Esophagus squamous epithelium (tissue), 5 donors: ENCODE data around the gene PEX11G. TPM values are rescaled to one million over a fixed set of nuclear protein-coding genes. Genes with fewer than 3 reads are reported as not detected.

Source experiments
- DNase-seq: peaks from one replicate; lab custom pipeline; 2025; lab: John Stamatoyannopoulos, UW
- H3K27ac ChIP-seq, 4 donors: fragments of 200-600 bp; sonication (generic); one replicate each; pipeline ENCODE4 v1.5.1; 2016 to 2019; ENCODE audit warnings: mild to moderate bottlenecking in 1 of 4
- H3K27me3 ChIP-seq, 4 donors: fragments of 200-600 bp; sonication (generic); 1 replicate in 3 of 4; 2 replicates in 1 of 4; pipeline versions ENCODE4 v1.5.1 to v1.6.0; 2017 to 2021; ENCODE audit warnings: antibody characterized with exemption in 1 of 4
- H3K36me3 ChIP-seq, 3 donors: fragments of 200-600 bp; sonication (generic); one replicate each; pipeline ENCODE4 v1.5.1; 2016 to 2019
- H3K4me1 ChIP-seq, 3 donors: fragments of 200-600 bp; sonication (generic); one replicate each; pipeline ENCODE4 v1.5.1; 2017 to 2019
- H3K4me3 ChIP-seq, 4 donors: fragments of 200-600 bp; sonication (generic); 1 replicate in 3 of 4; 2 replicates in 1 of 4; pipeline ENCODE4 v1.5.1; 2016 to 2019; ENCODE audit warnings: mild to moderate bottlenecking in 2 of 4, moderate library complexity in 1 of 4
- H3K9me3 ChIP-seq, 3 donors: fragments of 200-600 bp; sonication (generic); one replicate each; pipeline ENCODE4 v1.5.1; 2016 to 2019
- CTCF ChIP-seq, 6 experiments: fragments of 450-650 bp in 4 of 6; fragments of 200-600 bp in 2 of 6; sonication (generic) in 2 of 6; IDR thresholded peaks; one replicate each; pipeline ENCODE4 v1.5.1; 2016 to 2019; ENCODE audit warnings: antibody characterized with exemption in 6 of 6, mild to moderate bottlenecking in 4 of 6, moderate library complexity in 4 of 6
- POLR2A ChIP-seq, 4 donors: fragments of 450-650 bp; IDR thresholded peaks; one replicate each; pipeline ENCODE4 v1.6.1; 2017; ENCODE audit warnings: antibody characterized with exemption in 4 of 4, mild to moderate bottlenecking in 4 of 4, moderate library complexity in 3 of 4
- WGBS, 2 donors: methylation state at CpG; one replicate each; pipeline ENCODE4 v1.1.5; 2018; 5-methylcytosine and 5-hydroxymethylcytosine counted together
- intact Hi-C: fragments of 100-400 bp; cut with DNase I; formaldehyde crosslinking; loops from one replicate; pipeline ENCODE4 v1.15.0; 2022
- total RNA-seq, 4 donors: library from RNA; depleted of rRNA; stranded (reverse); fragments of >200 nt; gene quantifications; one replicate each; pipeline ENCODE4 v1.1.0, GENCODE V29; 2016
- donor health status: DM: yes; HTN: yes; CAD: no.

Gene PEX11G
- total RNA-seq, 4 donors from 2014 or later = 1.1 to 6.7 (median 4.1) TPM

DNA sequence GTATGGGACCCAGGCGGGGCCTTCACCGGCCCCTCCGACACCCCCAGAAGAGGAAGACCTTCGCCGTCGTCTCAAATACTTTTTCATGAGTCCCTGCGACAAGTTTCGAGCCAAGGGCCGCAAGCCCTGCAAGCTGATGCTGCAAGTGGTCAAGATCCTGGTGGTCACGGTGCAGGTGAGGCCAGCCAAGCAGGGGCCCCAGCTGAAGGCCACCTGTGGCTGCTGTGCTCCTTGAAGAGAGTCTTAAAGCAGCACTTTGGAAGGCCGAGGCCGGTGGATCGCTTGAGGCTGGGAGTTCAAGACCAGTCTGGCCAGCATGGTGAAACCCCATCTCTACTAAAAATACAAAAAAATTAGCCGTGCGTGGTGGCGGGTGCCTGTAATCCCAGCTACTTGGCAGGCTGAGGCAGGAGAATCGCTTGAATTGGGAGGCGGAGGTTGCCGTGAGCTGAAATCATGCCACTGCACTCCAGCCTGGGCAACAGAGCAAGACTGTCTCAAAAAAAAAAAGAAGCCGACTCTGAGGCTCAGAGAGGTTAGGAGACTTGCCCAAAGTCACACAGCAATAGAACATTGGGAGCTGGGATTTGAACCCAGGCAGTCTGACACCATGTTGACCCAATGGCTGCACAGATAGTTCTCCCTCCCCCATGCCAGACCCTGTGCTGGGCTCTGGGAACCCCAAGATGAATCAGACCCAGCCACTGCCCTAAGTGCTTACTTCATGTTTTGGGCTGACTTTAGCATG lies 36.3 kb upstream of the PEX11G start:
- Histone ChIP-seq H3K4me3 (no peak overlapping the region), H3K36me3 (peaks cover 15 to 68% (median 21%) of the 10 kb centered on the region in 3 donors), H3K27ac (no peak overlapping the region), H3K27me3 (no peaks in the 10 kb centered on the region), H3K4me1 (peaks cover 19 to 33% (median 21%) of the 10 kb centered on the region in 3 donors), H3K9me3 (no peaks in the 10 kb centered on the region)
- WGBS, 2 donors = 82 to 91% methylated on average over 10 of the region's 20 CpGs
- intact Hi-C loops = loop anchor here (10.0 kb wide), 1 partner anchor 140 kb away; no protein-coding TSS in a partner anchor
- TF ChIP-seq CTCF (IDR thresholded peaks at IDR 0.05) (no peak), POLR2A (IDR thresholded peaks at IDR 0.05) (no peak)
- no peak for DNase-seq

GRCh38 chr19:7524523-7524922 lies 35.7 kb upstream of the PEX11G start:
- H3K27me3 ChIP-seq = no peaks in the 10 kb centered on the region
- peaks cover 19 to 33% (median 21%) of the 10 kb centered on the region in 3 donors for H3K4me1 ChIP-seq
- no peak overlapping the region for H3K4me3 ChIP-seq
- H3K36me3 ChIP-seq = peaks cover 10 to 68% (median 26%) of the 10 kb centered on the region in 3 donors
- 91 to 98% methylated on average over 4 to 5 of the region's 5 CpGs for WGBS, 2 donors
- no peak for TF ChIP-seq CTCF (IDR thresholded peaks at IDR 0.05)
- DNase-seq = no peak
- intact Hi-C loops = loop anchor here (10.0 kb wide), 1 partner anchor 140 kb away; no protein-coding TSS in a partner anchor
- H3K9me3 ChIP-seq = no peaks in the 10 kb centered on the region
- H3K27ac ChIP-seq = no peak overlapping the region

DNA sequence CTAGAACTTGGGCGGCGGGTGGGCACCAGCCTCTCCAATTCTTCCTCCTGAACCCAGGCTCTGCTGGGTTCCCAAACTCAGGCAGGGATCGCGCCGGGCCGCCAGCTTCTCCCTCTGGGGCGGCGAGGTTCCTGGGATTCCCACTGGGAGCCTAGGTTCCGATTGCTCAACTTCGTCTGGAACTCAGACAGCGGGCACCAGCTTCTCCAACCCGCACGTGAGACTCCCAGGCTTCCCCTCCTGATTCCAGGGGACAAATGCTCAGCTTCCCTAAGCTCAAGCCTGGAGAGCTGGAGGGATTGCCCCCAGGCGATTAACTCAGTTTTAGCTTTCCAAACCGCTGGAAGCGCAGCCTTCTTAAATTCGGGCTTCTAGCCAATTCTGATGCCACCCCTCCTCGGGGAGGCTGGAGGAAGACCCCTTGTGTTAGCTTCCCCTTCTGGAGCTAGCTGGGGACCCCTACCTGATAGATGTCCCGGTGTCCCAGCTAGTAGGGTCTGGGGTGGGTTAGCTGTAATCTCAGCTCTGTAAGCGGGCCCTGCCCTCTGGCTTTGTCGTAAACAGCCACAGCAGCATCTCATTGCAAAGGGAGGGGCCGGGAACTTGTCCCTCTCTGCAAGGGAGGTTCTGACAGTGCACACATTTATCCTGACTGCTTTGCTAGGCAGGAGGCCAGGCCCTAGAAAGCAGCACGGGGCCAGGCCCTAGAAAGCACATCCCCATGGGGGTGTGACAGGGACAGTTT lies 34.3 kb upstream of the PEX11G start:
- 10 to 11% methylated on average over 8 to 12 of the region's 23 CpGs for WGBS, 2 donors

DNA sequence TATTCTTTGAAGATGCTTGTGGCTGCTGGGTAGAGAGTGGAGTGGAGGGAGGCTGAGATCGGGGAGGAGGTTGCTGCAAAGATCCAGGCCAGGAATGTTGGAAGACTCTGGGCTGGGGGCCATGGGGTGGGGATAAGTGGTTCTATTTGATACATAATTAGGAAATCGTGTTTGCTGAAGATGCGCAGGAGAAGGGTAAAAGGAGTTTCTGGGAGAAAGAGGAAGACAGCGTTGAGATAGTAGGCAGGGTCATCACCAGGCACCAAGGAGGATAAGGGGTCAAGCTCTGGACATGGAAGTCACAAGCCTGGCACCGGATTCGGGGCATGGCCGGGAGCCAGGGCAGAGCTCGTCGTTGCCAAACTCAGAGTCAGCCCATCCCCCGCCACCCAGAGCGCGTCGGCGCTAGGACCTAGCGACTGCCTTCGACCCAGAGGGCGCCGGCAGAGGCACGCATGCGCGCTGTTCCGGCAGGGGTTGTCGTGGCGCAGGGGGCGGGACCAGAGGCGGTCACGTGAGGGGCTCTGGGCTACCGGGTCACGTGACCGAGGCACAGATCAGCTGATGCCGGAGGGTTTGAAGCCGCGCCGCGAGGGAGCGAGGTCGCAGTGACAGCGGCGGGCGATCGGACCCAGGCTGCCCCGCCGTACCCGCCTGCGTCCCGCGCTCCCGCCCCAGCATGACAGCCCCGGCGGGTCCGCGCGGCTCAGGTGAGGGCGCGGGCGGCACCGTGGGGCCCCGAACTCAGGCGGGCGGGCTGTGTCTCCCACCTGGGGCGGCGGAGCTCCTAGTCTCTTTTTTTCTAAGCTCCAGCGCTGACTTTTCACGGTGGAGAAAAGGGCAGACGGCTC lies 33.5 kb upstream of the PEX11G start, which contains the start of gene MCOLN1:
Gene MCOLN1, plus strand, starts transcription at position 553 of the 851 bp plus-strand sequence. Its CDS starts 127 bp downstream, at position 680.
- Histone ChIP-seq H3K9me3 (no peaks in the 10 kb centered on the region), H3K36me3 (peaks cover 4 to 52% (median 19%) of the 10 kb centered on the region in 3 donors), H3K4me3 (peak within 1 kb of the TSS; percentile 71 to 91 (median 84)), H3K27ac (peak within 1 kb of the TSS; percentile 73 to 86 (median 81)), H3K4me1 (peaks cover 19 to 41% (median 21%) of the 10 kb centered on the region in 3 donors), H3K27me3 (no peaks in the 10 kb centered on the region)
- peak in 3 of 6 experiments; percentile 9 to 70 (median 24) for TF ChIP-seq CTCF (IDR thresholded peaks at IDR 0.05)
- TF ChIP-seq POLR2A (IDR thresholded peaks at IDR 0.05) = peak in 3 of 4 donors; percentile 67 to 84 (median 73)
- 1 to 2% methylated on average over 29 to 49 of the region's 65 CpGs for WGBS, 2 donors
- intact Hi-C loops = loop anchor here (10.0 kb wide), 1 partner anchor 137 kb away; no protein-coding TSS in a partner anchor
- peak; percentile 94 for DNase-seq

More for the DNA sequence above, 34.3 kb upstream of the PEX11G start:
- H3K4me3 ChIP-seq = peak overlapping the region; percentile 71 to 91 (median 84)
- peaks cover 4 to 60% (median 19%) of the 10 kb centered on the region in 3 donors for H3K36me3 ChIP-seq
- H3K27ac ChIP-seq = peak overlapping the region in 3 of 4 donors; percentile 73 to 86 (median 78)
- no peaks in the 10 kb centered on the region for H3K9me3 ChIP-seq
- DNase-seq = no peak
- no peak for TF ChIP-seq CTCF (IDR thresholded peaks at IDR 0.05)
- TF ChIP-seq POLR2A (IDR thresholded peaks at IDR 0.05) = no peak
- H3K27me3 ChIP-seq = no peaks in the 10 kb centered on the region
- intact Hi-C loops = loop anchor here (10.0 kb wide), 1 partner anchor 138 kb away; no protein-coding TSS in a partner anchor
- peaks cover 19 to 33% (median 21%) of the 10 kb centered on the region in 3 donors for H3K4me1 ChIP-seq
